ENCODE results near the gene ASPN. TPM values are rescaled to one million over a fixed set of nuclear protein-coding genes. Genes with fewer than 3 reads are reported as not detected.
A peak's percentile ranks its signal among the peaks of the same experiment; 100 is the strongest.

ASPN gene
- polyA plus RNA-seq, 1 donor from 2014 or later = 0.35 TPM

DNA sequence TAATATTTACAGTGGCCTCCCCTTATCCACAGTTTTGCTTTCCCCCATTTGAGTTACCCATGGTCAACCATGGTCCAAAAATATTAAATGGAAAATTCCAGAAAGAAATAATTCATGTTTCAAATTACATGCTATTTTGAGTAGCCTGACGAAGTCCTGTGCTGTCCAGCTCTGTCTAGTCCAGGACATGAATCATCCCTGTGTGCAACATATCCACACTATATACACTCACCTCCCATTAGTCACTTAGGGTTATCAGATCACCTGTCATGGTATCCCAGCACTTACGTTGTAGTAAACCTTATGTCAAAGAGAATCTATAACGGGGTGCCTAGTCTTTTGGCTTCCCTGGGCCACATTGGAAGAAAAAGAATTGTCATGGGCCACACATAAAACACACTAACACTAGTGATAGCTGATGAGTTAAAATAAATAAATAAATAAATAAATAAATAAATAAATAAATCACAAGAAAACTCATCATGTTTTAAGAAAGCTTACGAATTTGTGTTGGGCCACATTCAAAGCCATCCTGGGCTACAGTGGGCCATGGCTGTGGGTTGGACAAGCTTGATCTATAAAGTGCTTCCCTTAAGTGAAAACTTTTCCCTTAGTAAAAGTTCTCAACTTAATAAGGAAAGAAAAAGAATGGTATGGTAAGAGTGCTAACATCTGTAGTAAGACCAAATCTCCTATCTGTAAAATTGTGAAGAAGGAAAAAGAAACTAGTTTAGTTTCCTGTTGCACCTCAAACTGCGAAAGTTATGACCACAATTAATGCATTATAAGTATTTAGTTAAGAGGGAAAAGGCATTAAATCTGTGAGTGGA is 42.2 kb downstream of the ASPN start:
- no peaks in the 10 kb centered on the region for H3K9me3 ChIP-seq (ENCODE audit: low read length)
- no peak overlapping the region for H2AFZ ChIP-seq (ENCODE audit: low read depth, low read length)
- no peaks in the 10 kb centered on the region for H4K20me1 ChIP-seq (ENCODE audit: insufficient read depth)
- H3F3A ChIP-seq (ENCODE audit: insufficient read depth, low read length, poor library complexity, severe bottlenecking) = no peaks in the 10 kb centered on the region
- H3K27ac ChIP-seq (ENCODE audit: low read length) = no peak overlapping the region
- H3K79me2 ChIP-seq (replicated peaks; ENCODE audit: insufficient read depth, low read length) = no peaks in the 10 kb centered on the region
- H3K36me3 ChIP-seq (ENCODE audit: insufficient read depth, low read length) = no peaks in the 10 kb centered on the region
- H3K9ac ChIP-seq (ENCODE audit: low read length) = no peak overlapping the region
- TF ChIP-seq EP300 (conservative IDR thresholded peaks at IDR 0.05; ENCODE audit: poor library complexity, severe bottlenecking) (no peak), POLR2AphosphoS5 (IDR thresholded peaks at IDR 0.05) (no peak), SMC3 (conservative IDR thresholded peaks at IDR 0.05; ENCODE audit: poor library complexity) (no peak), RAD21 (conservative IDR thresholded peaks at IDR 0.05) (no peak), EZH2 (IDR thresholded peaks at IDR 0.05; ENCODE audit: borderline replicate concordance, insufficient read depth, low read length, poor library complexity, severe bottlenecking) (no peak), MXI1 (conservative IDR thresholded peaks at IDR 0.05; ENCODE audit: poor library complexity, severe bottlenecking) (no peak), TAF1 (IDR thresholded peaks at IDR 0.05; ENCODE audit: low read depth) (no peak)
- TF ChIP-seq, protein P1, sequence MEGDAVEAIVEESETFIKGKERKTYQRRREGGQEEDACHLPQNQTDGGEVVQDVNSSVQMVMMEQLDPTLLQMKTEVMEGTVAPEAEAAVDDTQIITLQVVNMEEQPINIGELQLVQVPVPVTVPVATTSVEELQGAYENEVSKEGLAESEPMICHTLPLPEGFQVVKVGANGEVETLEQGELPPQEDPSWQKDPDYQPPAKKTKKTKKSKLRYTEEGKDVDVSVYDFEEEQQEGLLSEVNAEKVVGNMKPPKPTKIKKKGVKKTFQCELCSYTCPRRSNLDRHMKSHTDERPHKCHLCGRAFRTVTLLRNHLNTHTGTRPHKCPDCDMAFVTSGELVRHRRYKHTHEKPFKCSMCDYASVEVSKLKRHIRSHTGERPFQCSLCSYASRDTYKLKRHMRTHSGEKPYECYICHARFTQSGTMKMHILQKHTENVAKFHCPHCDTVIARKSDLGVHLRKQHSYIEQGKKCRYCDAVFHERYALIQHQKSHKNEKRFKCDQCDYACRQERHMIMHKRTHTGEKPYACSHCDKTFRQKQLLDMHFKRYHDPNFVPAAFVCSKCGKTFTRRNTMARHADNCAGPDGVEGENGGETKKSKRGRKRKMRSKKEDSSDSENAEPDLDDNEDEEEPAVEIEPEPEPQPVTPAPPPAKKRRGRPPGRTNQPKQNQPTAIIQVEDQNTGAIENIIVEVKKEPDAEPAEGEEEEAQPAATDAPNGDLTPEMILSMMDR (IDR thresholded peaks at IDR 0.05; ENCODE audit: poor library complexity, severe bottlenecking) = no peak
- TF ChIP-seq, protein P2, sequence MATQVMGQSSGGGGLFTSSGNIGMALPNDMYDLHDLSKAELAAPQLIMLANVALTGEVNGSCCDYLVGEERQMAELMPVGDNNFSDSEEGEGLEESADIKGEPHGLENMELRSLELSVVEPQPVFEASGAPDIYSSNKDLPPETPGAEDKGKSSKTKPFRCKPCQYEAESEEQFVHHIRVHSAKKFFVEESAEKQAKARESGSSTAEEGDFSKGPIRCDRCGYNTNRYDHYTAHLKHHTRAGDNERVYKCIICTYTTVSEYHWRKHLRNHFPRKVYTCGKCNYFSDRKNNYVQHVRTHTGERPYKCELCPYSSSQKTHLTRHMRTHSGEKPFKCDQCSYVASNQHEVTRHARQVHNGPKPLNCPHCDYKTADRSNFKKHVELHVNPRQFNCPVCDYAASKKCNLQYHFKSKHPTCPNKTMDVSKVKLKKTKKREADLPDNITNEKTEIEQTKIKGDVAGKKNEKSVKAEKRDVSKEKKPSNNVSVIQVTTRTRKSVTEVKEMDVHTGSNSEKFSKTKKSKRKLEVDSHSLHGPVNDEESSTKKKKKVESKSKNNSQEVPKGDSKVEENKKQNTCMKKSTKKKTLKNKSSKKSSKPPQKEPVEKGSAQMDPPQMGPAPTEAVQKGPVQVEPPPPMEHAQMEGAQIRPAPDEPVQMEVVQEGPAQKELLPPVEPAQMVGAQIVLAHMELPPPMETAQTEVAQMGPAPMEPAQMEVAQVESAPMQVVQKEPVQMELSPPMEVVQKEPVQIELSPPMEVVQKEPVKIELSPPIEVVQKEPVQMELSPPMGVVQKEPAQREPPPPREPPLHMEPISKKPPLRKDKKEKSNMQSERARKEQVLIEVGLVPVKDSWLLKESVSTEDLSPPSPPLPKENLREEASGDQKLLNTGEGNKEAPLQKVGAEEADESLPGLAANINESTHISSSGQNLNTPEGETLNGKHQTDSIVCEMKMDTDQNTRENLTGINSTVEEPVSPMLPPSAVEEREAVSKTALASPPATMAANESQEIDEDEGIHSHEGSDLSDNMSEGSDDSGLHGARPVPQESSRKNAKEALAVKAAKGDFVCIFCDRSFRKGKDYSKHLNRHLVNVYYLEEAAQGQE (IDR thresholded peaks at IDR 0.05; ENCODE audit: borderline replicate concordance) = no peak
- H3K4me2 ChIP-seq (ENCODE audit: low read length) = no peak overlapping the region
- H3K4me3 ChIP-seq (ENCODE audit: low read length) = no peak overlapping the region
- H3K27me3 ChIP-seq (ENCODE audit: insufficient read depth, low read depth, low read length) = no peaks in the 10 kb centered on the region
- H3K9me2 ChIP-seq (ENCODE audit: insufficient read depth, low read length) = no peaks in the 10 kb centered on the region

DNA sequence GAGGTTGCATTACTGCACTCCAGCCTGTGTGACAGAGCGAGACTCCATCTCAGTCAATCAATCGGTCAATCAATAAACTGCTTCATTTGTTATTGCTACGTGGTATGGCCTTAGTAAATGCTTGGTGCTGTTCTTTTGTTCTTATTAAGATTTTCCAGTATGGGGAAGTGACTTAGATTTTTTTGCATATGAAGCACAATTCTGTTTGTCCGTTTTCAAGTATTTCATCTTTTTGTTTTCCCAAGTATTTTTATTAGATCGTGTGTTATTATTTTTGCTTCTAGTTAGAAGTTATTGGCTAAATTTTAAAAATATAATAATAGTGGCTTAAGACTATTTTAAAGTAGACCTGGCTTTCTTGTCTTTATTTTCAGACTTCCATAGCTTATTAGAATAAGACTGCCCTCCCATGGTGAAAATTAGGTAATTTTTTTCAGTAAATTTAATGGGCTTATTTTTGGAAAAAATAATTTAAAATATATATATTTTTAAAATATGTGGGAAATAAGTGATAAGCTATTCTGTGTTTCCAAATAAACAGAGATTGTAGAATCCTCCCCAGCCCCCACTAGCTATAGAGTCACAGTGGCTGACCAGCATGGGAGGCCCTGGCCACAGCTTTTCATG is 43.3 kb downstream of the ASPN start:
- Histone ChIP-seq H3K27ac (ENCODE audit: low read length) (no peak overlapping the region), H3K4me3 (ENCODE audit: low read length) (no peak overlapping the region), H3F3A (ENCODE audit: insufficient read depth, low read length, poor library complexity, severe bottlenecking) (no peaks in the 10 kb centered on the region), H3K27me3 (ENCODE audit: insufficient read depth, low read depth, low read length) (no peaks in the 10 kb centered on the region), H4K20me1 (ENCODE audit: insufficient read depth) (no peaks in the 10 kb centered on the region), H3K9me3 (ENCODE audit: low read length) (no peaks in the 10 kb centered on the region), H2AFZ (ENCODE audit: low read depth, low read length) (no peak overlapping the region), H3K4me2 (ENCODE audit: low read length) (no peak overlapping the region), H3K79me2 (replicated peaks; ENCODE audit: insufficient read depth, low read length) (no peaks in the 10 kb centered on the region), H3K36me3 (ENCODE audit: insufficient read depth, low read length) (no peaks in the 10 kb centered on the region), H3K9ac (ENCODE audit: low read length) (no peak overlapping the region), H3K9me2 (ENCODE audit: insufficient read depth, low read length) (no peaks in the 10 kb centered on the region)
- TF ChIP-seq, protein P1 (IDR thresholded peaks at IDR 0.05; ENCODE audit: poor library complexity, severe bottlenecking) = peak; percentile 26
- no peak for TF ChIP-seq TAF1 (IDR thresholded peaks at IDR 0.05; ENCODE audit: low read depth)

Data from neural cell (in vitro differentiated cells).